ENCODE data around the gene SCAMP5. TPM values are rescaled to one million over a fixed set of nuclear protein-coding genes. Genes with fewer than 3 reads are reported as not detected.

SCAMP5 gene
- total and polyA plus RNA-seq, 2 of the 13 experiments (the other 11 are each of a cell fraction or from before 2014, with no cell fraction given): 34.3 to 49.0 TPM

DNA sequence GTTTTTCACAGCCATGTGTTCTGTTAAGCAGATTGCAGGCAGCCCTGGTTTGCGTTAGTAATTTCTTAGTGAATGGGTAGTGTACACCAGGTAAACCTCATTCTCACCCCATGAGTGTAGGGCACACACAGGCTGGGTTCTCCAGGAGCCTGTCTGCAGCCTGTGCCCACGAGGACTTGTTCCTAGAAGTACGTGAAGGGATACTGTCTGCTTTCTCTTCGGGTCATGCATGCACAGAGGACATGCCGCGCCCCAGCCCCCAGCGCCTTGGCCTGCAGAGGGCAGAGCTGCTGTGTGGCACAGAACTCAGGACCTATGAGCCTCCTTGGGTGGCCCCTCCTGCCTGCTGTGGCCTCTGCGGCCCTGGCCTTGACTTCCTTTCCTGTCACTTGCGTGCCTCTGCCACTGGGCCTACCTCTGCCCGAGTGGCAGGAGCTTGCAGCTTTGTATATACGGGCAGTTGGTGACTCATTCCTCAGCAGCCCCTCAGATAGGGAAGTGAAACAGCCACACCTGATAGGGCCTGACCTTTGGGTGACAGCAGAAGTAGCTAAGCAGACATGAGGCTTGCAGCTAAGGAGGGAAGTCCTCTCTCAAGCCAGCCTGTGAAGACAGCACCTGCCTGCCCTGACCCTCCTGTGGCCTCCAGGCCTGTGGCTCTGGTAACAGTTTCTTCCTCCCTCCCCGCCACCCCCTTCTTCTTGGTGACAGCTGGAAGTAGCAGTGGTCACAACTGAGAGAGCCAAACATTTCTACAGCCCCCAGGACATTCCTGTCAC is 47.6 kb downstream of the SCAMP5 start (continued):
- TF ChIP-seq, protein P1, sequence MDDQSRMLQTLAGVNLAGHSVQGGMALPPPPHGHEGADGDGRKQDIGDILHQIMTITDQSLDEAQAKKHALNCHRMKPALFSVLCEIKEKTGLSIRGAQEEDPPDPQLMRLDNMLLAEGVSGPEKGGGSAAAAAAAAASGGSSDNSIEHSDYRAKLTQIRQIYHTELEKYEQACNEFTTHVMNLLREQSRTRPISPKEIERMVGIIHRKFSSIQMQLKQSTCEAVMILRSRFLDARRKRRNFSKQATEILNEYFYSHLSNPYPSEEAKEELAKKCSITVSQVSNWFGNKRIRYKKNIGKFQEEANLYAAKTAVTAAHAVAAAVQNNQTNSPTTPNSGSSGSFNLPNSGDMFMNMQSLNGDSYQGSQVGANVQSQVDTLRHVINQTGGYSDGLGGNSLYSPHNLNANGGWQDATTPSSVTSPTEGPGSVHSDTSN (CRISPR knock-in tag; IDR thresholded peaks at IDR 0.05; ENCODE audit: borderline replicate concordance): no peak
- TF ChIP-seq U2AF1 (optimal IDR thresholded peaks at IDR 0.05; ENCODE audit: low read depth, low read length) (no peak), XRCC5 (optimal IDR thresholded peaks at IDR 0.05; ENCODE audit: low read length) (peak; percentile 69), MAFG (CRISPR knock-in tag; IDR thresholded peaks at IDR 0.05) (no peak), RCOR2 (CRISPR knock-in tag; IDR thresholded peaks at IDR 0.05) (0 out of 2 replicates have a peak, but pooled peaks have one; percentile 48), ZFP41 (CRISPR knock-in tag; IDR thresholded peaks at IDR 0.05; ENCODE audit: borderline replicate concordance) (0 out of 2 replicates have a peak, but pooled peaks have one; percentile 24), POLR2AphosphoS5 (IDR thresholded peaks at IDR 0.05; ENCODE audit: low read depth, low read length) (0 out of 2 replicates have a peak, but pooled peaks have one; percentile 23), ETV5 (CRISPR knock-in tag; IDR thresholded peaks at IDR 0.05; ENCODE audit: borderline replicate concordance) (peak; percentile 88), FOXA1 (IDR thresholded peaks at IDR 0.05) (no peak), FOXA1 (CRISPR knock-in tag; IDR thresholded peaks at IDR 0.05) (peak; percentile 57), ZNF557 (CRISPR knock-in tag; IDR thresholded peaks at IDR 0.05) (no peak), TEAD3 (CRISPR knock-in tag; optimal IDR thresholded peaks at IDR 0.05; ENCODE audit: borderline replicate concordance) (peak; percentile 69), KLF13 (CRISPR knock-in tag; IDR thresholded peaks at IDR 0.05) (no peak), SRSF9 (IDR thresholded peaks at IDR 0.05; ENCODE audit: borderline replicate concordance, insufficient read depth, low read depth, low read length, poor library complexity, severe bottlenecking) (no peak), GFI1 (CRISPR knock-in tag; IDR thresholded peaks at IDR 0.05; ENCODE audit: borderline replicate concordance) (peak; percentile 73), TBX2 (CRISPR knock-in tag; IDR thresholded peaks at IDR 0.05; ENCODE audit: borderline replicate concordance) (peak; percentile 69; the same call in 1 of the 2 replicates), ZNF788 (CRISPR knock-in tag; IDR thresholded peaks at IDR 0.05; ENCODE audit: borderline replicate concordance) (peak; percentile 80; the same call in 1 of the 2 replicates), ZNF766 (CRISPR knock-in tag; IDR thresholded peaks at IDR 0.05; ENCODE audit: borderline replicate concordance) (no peak), ZNF263 (CRISPR knock-in tag; IDR thresholded peaks at IDR 0.05) (no peak), THAP9 (CRISPR knock-in tag; IDR thresholded peaks at IDR 0.05; ENCODE audit: borderline replicate concordance) (no peak; the same call in 1 of the 2 replicates)
- TF ChIP-seq, protein P2, sequence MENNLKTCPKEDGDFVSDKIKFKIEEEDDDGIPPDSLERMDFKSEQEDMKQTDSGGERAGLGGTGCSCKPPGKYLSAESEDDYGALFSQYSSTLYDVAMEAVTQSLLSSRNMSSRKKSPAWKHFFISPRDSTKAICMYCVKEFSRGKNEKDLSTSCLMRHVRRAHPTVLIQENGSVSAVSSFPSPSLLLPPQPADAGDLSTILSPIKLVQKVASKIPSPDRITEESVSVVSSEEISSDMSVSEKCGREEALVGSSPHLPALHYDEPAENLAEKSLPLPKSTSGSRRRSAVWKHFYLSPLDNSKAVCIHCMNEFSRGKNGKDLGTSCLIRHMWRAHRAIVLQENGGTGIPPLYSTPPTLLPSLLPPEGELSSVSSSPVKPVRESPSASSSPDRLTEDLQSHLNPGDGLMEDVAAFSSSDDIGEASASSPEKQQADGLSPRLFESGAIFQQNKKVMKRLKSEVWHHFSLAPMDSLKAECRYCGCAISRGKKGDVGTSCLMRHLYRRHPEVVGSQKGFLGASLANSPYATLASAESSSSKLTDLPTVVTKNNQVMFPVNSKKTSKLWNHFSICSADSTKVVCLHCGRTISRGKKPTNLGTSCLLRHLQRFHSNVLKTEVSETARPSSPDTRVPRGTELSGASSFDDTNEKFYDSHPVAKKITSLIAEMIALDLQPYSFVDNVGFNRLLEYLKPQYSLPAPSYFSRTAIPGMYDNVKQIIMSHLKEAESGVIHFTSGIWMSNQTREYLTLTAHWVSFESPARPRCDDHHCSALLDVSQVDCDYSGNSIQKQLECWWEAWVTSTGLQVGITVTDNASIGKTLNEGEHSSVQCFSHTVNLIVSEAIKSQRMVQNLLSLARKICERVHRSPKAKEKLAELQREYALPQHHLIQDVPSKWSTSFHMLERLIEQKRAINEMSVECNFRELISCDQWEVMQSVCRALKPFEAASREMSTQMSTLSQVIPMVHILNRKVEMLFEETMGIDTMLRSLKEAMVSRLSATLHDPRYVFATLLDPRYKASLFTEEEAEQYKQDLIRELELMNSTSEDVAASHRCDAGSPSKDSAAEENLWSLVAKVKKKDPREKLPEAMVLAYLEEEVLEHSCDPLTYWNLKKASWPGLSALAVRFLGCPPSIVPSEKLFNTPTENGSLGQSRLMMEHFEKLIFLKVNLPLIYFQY (CRISPR knock-in tag; IDR thresholded peaks at IDR 0.05; ENCODE audit: borderline replicate concordance): peak; percentile 80; the same call in 1 of the 2 replicates

All from HepG2 (cell line).